HEK293 (cell line): ENCODE measurements around the gene LMAN1L.

Experiments used
- CTCF ChIA-PET: fragments of 350-600 bp; formaldehyde crosslinking; extraction: SDS; loops from one replicate; lab custom pipeline; 2021; ENCODE audit warnings: antibody characterized with exemption; lab: Yijun Ruan, JAX
- POLR2A ChIA-PET: fragments of 300-600 bp; formaldehyde crosslinking; extraction: SDS; loops from one replicate; lab custom pipeline; 2020; ENCODE audit warnings: antibody characterized with exemption, inconsistent platforms; lab: Yijun Ruan, JAX
- H3K27ac ChIP-seq: fragments of 200-500 bp; sonication (Bioruptor generic); 2 replicates; pipeline ENCODE4 v1.5.1; 2014; ENCODE audit warnings: low read depth, low read length, control low read depth, inconsistent platforms; ENCODE audit errors: extremely low read depth
- H3K36me3 ChIP-seq, 2 experiments: fragments of 200-500 bp in 1 of 2; sonication (Bioruptor generic) in 1 of 2; 1 replicate in 1 of 2; 2 replicates in 1 of 2; pipeline ENCODE4 v1.5.1; 2014 to 2017; ENCODE audit warnings: inconsistent platforms in 2 of 2, low read length in 2 of 2; ENCODE audit not compliant: control insufficient read depth in 2 of 2, insufficient read depth in 1 of 2
- H3K4me1 ChIP-seq: fragments of 200-500 bp; sonication (Bioruptor generic); 2 replicates; pipeline ENCODE4 v1.5.1; 2014; ENCODE audit warnings: mild to moderate bottlenecking, low read length, inconsistent platforms; ENCODE audit not compliant: control insufficient read depth, insufficient read depth
- H3K4me3 ChIP-seq: 2 replicates; pipeline ENCODE4 v1.5.1; 2011; ENCODE audit warnings: low read depth, mild to moderate bottlenecking, control low read depth, low read length, moderate library complexity
- H3K9me3 ChIP-seq: fragments of 200-500 bp; sonication (Bioruptor generic); 2 replicates; pipeline ENCODE4 v1.5.1; 2014; ENCODE audit warnings: low read depth, low read length, inconsistent platforms; ENCODE audit not compliant: control insufficient read depth, insufficient read depth
- GLI2 ChIP-seq: fragments of 450-650 bp; formaldehyde crosslinking; IDR thresholded peaks from 2 replicates; pipeline ENCODE4; 2017; ENCODE audit warnings: missing biosample characterization, missing genetic modification characterization, low read depth, borderline replicate concordance
- GLIS2 ChIP-seq: fragments of 450-650 bp; formaldehyde crosslinking; IDR thresholded peaks from 2 replicates; pipeline ENCODE4 v1.5.1; 2016; ENCODE audit warnings: missing biosample characterization, missing genetic modification characterization
- HOXA7 ChIP-seq: sonication (generic); formaldehyde crosslinking; IDR thresholded peaks from 2 replicates; pipeline ENCODE4 v1.8.1; 2022; ENCODE audit warnings: missing genetic modification reagents, borderline replicate concordance
- KLF8 ChIP-seq: fragments of 450-650 bp; formaldehyde crosslinking; IDR thresholded peaks from 2 replicates; pipeline ENCODE4 v1.5.1; 2016; ENCODE audit warnings: missing biosample characterization, missing genetic modification characterization
- MEIS1 ChIP-seq: sonication (generic); formaldehyde crosslinking; IDR thresholded peaks from 2 replicates; pipeline ENCODE4 v1.8.1; 2022; ENCODE audit warnings: missing genetic modification reagents, mild to moderate bottlenecking, borderline replicate concordance
- SP2 ChIP-seq: fragments of 450-650 bp; formaldehyde crosslinking; IDR thresholded peaks from 2 replicates; pipeline ENCODE4 v1.5.1; 2016; ENCODE audit warnings: missing biosample characterization, missing genetic modification characterization
- WT1 ChIP-seq: fragments of 450-650 bp; formaldehyde crosslinking; IDR thresholded peaks from 2 replicates; pipeline ENCODE4 v1.5.1; 2016; ENCODE audit warnings: missing biosample characterization, missing genetic modification characterization
- ZBTB11 ChIP-seq: fragments of 450-650 bp; formaldehyde crosslinking; conservative IDR thresholded peaks from 2 replicates; pipeline ENCODE4 v1.5.1; 2016; ENCODE audit warnings: low read depth, missing biosample characterization, missing genetic modification characterization
- ZBTB21 ChIP-seq: fragments of 450-650 bp; formaldehyde crosslinking; IDR thresholded peaks from 2 replicates; pipeline ENCODE4 v1.5.1; 2017; ENCODE audit warnings: missing biosample characterization, missing genetic modification characterization
- ZIC2 ChIP-seq: fragments of 450-650 bp; formaldehyde crosslinking; IDR thresholded peaks from 2 replicates; pipeline ENCODE4 v1.5.1; 2016; ENCODE audit warnings: missing biosample characterization, missing genetic modification characterization
- ZNF214 ChIP-seq: fragments of 450-650 bp; formaldehyde crosslinking; IDR thresholded peaks from 2 replicates; pipeline ENCODE4 v1.5.1; 2017; ENCODE audit warnings: missing biosample characterization, mild to moderate bottlenecking, missing genetic modification characterization, borderline replicate concordance
- ZNF24 ChIP-seq: fragments of 450-650 bp; formaldehyde crosslinking; IDR thresholded peaks from 2 replicates; pipeline ENCODE4 v1.5.1; 2016; ENCODE audit warnings: missing biosample characterization, missing genetic modification characterization
- ZNF341 ChIP-seq: fragments of 450-650 bp; formaldehyde crosslinking; IDR thresholded peaks from 2 replicates; pipeline ENCODE4; 2016; ENCODE audit warnings: low read depth, missing biosample characterization, missing genetic modification characterization
- ZNF449 ChIP-seq: fragments of 450-650 bp; formaldehyde crosslinking; IDR thresholded peaks from 2 replicates; pipeline ENCODE4 v1.5.1; 2017; ENCODE audit warnings: missing biosample characterization, mild to moderate bottlenecking, missing genetic modification characterization, moderate library complexity
- ZNF501 ChIP-seq: fragments of 450-650 bp; formaldehyde crosslinking; IDR thresholded peaks from 2 replicates; pipeline ENCODE4 v1.5.1; 2016; ENCODE audit warnings: missing biosample characterization, missing genetic modification characterization
- ZNF529 ChIP-seq: fragments of 450-650 bp; formaldehyde crosslinking; IDR thresholded peaks from 2 replicates; pipeline ENCODE4 v1.5.1; 2017; ENCODE audit warnings: missing genetic modification characterization, missing biosample characterization; ENCODE audit not compliant: insufficient replicate concordance
- ZNF560 ChIP-seq: fragments of 450-650 bp; formaldehyde crosslinking; IDR thresholded peaks from 2 replicates; pipeline ENCODE4 v1.5.1; 2017; ENCODE audit warnings: missing biosample characterization, missing genetic modification characterization, borderline replicate concordance
- ZNF600 ChIP-seq: fragments of 450-650 bp; formaldehyde crosslinking; IDR thresholded peaks from 2 replicates; pipeline ENCODE4 v1.5.1; 2016; ENCODE audit warnings: missing biosample characterization, missing genetic modification characterization
- ZNF626 ChIP-seq: fragments of 450-650 bp; sonication (Bioruptor Pico); formaldehyde crosslinking; IDR thresholded peaks from 2 replicates; pipeline ENCODE4 v1.5.1; 2018; ENCODE audit warnings: missing biosample characterization, missing genetic modification characterization, inconsistent platforms
- ZNF701 ChIP-seq: fragments of 450-650 bp; formaldehyde crosslinking; IDR thresholded peaks from 2 replicates; pipeline ENCODE4 v1.5.1; 2016; ENCODE audit warnings: missing biosample characterization, missing genetic modification characterization
- ZNF768 ChIP-seq: fragments of 450-650 bp; formaldehyde crosslinking; IDR thresholded peaks from 2 replicates; pipeline ENCODE4 v1.5.1; 2018; ENCODE audit warnings: missing biosample characterization, mild to moderate bottlenecking, missing genetic modification characterization
- TF ChIP-seq, protein P1 (sequence below): fragments of 450-650 bp; formaldehyde crosslinking; IDR thresholded peaks from 2 replicates; pipeline ENCODE4 v1.5.1; 2016; ENCODE audit warnings: missing biosample characterization, missing genetic modification characterization
- TF ChIP-seq, protein P2 (sequence below): fragments of 450-650 bp; formaldehyde crosslinking; IDR thresholded peaks from 2 replicates; pipeline ENCODE4 v1.5.1; 2016; ENCODE audit warnings: missing biosample characterization, missing genetic modification characterization, borderline replicate concordance

Gene LMAN1L

GRCh38 chr15:74845581-74845980 lies 32.9 kb downstream of the LMAN1L start:
- TF ChIP-seq, protein P1, sequence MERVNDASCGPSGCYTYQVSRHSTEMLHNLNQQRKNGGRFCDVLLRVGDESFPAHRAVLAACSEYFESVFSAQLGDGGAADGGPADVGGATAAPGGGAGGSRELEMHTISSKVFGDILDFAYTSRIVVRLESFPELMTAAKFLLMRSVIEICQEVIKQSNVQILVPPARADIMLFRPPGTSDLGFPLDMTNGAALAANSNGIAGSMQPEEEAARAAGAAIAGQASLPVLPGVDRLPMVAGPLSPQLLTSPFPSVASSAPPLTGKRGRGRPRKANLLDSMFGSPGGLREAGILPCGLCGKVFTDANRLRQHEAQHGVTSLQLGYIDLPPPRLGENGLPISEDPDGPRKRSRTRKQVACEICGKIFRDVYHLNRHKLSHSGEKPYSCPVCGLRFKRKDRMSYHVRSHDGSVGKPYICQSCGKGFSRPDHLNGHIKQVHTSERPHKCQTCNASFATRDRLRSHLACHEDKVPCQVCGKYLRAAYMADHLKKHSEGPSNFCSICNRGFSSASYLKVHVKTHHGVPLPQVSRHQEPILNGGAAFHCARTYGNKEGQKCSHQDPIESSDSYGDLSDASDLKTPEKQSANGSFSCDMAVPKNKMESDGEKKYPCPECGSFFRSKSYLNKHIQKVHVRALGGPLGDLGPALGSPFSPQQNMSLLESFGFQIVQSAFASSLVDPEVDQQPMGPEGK (tag by site-specific recombination): no peak
- H3K36me3 ChIP-seq: peaks cover 21 to 55% of the 10 kb centered on the region in 2 experiments
- ChIA-PET CTCF (interaction anchor here (1.5 kb wide), 1 partner anchor 10 kb away, joined by 4 read pairs; no protein-coding TSS in a partner anchor), POLR2A (no interaction called here)
- H3K4me3 ChIP-seq: no peak overlapping the region
- no peak overlapping the region for H3K27ac ChIP-seq
- no peaks in the 10 kb centered on the region for H3K9me3 ChIP-seq
- peaks cover 10% of the 10 kb centered on the region for H3K4me1 ChIP-seq

DNA sequence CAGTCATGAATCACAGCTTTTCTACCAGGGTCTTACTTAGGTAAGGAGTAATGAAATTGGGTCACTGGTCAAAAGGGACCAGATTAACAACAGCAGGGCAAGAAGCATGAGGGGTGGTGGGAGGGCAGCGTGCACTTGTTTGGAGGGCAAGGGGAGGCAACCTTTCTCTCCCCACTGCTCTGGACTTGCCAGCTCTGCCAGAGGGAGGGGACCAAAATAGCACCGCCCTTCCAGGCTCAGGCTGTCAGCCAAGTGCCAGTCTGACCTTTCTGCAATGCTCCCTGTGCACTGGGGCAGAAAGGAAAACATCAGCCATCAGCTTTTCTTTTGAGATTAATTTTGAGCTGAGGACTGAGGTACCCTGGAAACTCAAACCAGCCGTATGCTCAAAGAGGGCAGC lies 34.8 kb downstream of the LMAN1L start:
- Histone ChIP-seq H3K36me3 (peaks cover 21 to 66% of the 10 kb centered on the region in 2 experiments), H3K27ac (no peak overlapping the region), H3K4me3 (no peak overlapping the region)
- POLR2A ChIA-PET: interaction anchor here (0.5 to 0.7 kb wide), 3 partner anchors 17 to 1426 kb away, joined by 3 to 6 read pairs (median 3); no protein-coding TSS in a partner anchor
- no peak for TF ChIP-seq ZIC2 (tag by site-specific recombination)
- peak; percentile 86 for TF ChIP-seq ZNF600 (tag by site-specific recombination)
- TF ChIP-seq SP2 (tag by site-specific recombination): peak; percentile 33; the same call in 1 of the 2 replicates
- TF ChIP-seq ZNF341 (tag by site-specific recombination): 0 out of 2 replicates have a peak, but pooled peaks have one; percentile 32
- no peak for TF ChIP-seq GLI2 (tag by site-specific recombination)
- no peak for TF ChIP-seq ZNF701 (tag by site-specific recombination)
- TF ChIP-seq, all 188 proteins: peak for 3
- Histone ChIP-seq H3K4me1 (peaks cover 5% of the 10 kb centered on the region), H3K9me3 (no peaks in the 10 kb centered on the region)
- CTCF ChIA-PET: interaction anchor here (0.5 to 1.7 kb wide), 4 partner anchors 15 to 193 kb away, joined by 3 to 11 read pairs (median 4); no protein-coding TSS in a partner anchor

DNA sequence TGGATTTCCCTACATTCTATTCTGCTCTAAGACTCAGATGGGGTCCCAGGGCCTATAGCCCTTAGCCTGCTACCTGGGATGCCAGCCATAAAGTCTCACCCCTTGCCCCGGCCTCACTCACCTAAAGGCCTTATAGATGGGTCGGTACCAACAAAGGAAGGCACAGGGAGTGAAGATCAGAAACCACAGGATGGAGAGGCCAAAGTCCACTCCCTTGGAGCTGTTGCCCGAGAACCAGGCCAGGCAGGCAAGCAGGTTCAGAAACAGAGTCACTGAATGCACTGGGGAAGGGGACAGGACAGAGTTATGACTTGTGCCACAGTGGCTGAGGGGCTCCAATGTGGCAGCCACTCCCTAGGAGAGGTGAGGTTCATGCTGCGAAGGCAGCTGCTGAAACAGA lies 37.8 kb downstream of the LMAN1L start:
- POLR2A ChIA-PET: interaction anchor here (0.6 kb wide), 1 partner anchor 16 kb away, joined by 5 read pairs; no protein-coding TSS in a partner anchor
- H3K36me3 ChIP-seq: peaks cover 26 to 75% of the 10 kb centered on the region in 2 experiments
- H3K27ac ChIP-seq: no peak overlapping the region
- H3K4me3 ChIP-seq: no peak overlapping the region
- CTCF ChIA-PET: interaction anchor here (0.7 to 2.1 kb wide), 2 partner anchors 51 to 63 kb away, joined by 3 to 7 read pairs; no protein-coding TSS in a partner anchor
- H3K4me1 ChIP-seq: no peaks in the 10 kb centered on the region
- no peaks in the 10 kb centered on the region for H3K9me3 ChIP-seq
- no peak for TF ChIP-seq GLIS2
- no peak for TF ChIP-seq ZNF768 (tag by site-specific recombination)
- TF ChIP-seq, protein P2, sequence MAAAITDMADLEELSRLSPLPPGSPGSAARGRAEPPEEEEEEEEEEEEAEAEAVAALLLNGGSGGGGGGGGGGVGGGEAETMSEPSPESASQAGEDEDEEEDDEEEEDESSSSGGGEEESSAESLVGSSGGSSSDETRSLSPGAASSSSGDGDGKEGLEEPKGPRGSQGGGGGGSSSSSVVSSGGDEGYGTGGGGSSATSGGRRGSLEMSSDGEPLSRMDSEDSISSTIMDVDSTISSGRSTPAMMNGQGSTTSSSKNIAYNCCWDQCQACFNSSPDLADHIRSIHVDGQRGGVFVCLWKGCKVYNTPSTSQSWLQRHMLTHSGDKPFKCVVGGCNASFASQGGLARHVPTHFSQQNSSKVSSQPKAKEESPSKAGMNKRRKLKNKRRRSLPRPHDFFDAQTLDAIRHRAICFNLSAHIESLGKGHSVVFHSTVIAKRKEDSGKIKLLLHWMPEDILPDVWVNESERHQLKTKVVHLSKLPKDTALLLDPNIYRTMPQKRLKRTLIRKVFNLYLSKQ (tag by site-specific recombination): no peak
- no peak for TF ChIP-seq ZNF341 (tag by site-specific recombination)
- no peak for TF ChIP-seq KLF8 (tag by site-specific recombination)
- no peak for TF ChIP-seq ZNF501 (tag by site-specific recombination)
- TF ChIP-seq ZNF24: no peak
- no peak for TF ChIP-seq ZNF529 (tag by site-specific recombination)
- TF ChIP-seq ZNF449: no peak
- no peak for TF ChIP-seq ZBTB11
- TF ChIP-seq HOXA7: no peak
- TF ChIP-seq ZNF626: no peak
- no peak for TF ChIP-seq ZNF560 (tag by site-specific recombination)
- no peak for TF ChIP-seq ZNF214
- no peak for TF ChIP-seq WT1
- no peak for TF ChIP-seq MEIS1 (CRISPR knock-in tag)
- no peak for TF ChIP-seq ZBTB21
